Measurements from ENCODE around the gene TRIM15.

TRIM15 gene

GRCh38 chr6:30162265-30163089, 869 bp upstream of the TRIM15 start (continued):
- TF ChIP-seq, protein P1, sequence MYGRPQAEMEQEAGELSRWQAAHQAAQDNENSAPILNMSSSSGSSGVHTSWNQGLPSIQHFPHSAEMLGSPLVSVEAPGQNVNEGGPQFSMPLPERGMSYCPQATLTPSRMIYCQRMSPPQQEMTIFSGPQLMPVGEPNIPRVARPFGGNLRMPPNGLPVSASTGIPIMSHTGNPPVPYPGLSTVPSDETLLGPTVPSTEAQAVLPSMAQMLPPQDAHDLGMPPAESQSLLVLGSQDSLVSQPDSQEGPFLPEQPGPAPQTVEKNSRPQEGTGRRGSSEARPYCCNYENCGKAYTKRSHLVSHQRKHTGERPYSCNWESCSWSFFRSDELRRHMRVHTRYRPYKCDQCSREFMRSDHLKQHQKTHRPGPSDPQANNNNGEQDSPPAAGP (tag by site-specific recombination; IDR thresholded peaks at IDR 0.05): no peak
- TF ChIP-seq MYNN (tag by site-specific recombination; IDR thresholded peaks at IDR 0.05; ENCODE audit: borderline replicate concordance) (0 out of 2 replicates have a peak, but pooled peaks have one; percentile 58), ZNF501 (tag by site-specific recombination; IDR thresholded peaks at IDR 0.05) (peak; percentile 85), ZNF184 (tag by site-specific recombination; IDR thresholded peaks at IDR 0.05) (no peak), ZNF341 (tag by site-specific recombination; IDR thresholded peaks at IDR 0.05; ENCODE audit: low read depth) (peak; percentile 63; the same call in 1 of the 2 replicates), ZNF677 (tag by site-specific recombination; IDR thresholded peaks at IDR 0.05) (no peak), ZBTB26 (tag by site-specific recombination; optimal IDR thresholded peaks at IDR 0.05) (no peak), ZNF2 (tag by site-specific recombination; IDR thresholded peaks at IDR 0.05) (no peak), PBX3 (CRISPR knock-in tag; IDR thresholded peaks at IDR 0.05) (no peak), ZNF830 (tag by site-specific recombination; IDR thresholded peaks at IDR 0.05; ENCODE audit: low read depth) (no peak), ZNF302 (tag by site-specific recombination; IDR thresholded peaks at IDR 0.05; ENCODE audit: low read depth) (no peak), SP2 (tag by site-specific recombination; IDR thresholded peaks at IDR 0.05) (no peak), ZNF776 (tag by site-specific recombination; IDR thresholded peaks at IDR 0.05; ENCODE audit: borderline replicate concordance) (no peak), ZNF416 (tag by site-specific recombination; IDR thresholded peaks at IDR 0.05) (no peak; the same call in 1 of the 2 replicates), ZNF404 (tag by site-specific recombination; IDR thresholded peaks at IDR 0.05) (peak; percentile 98), GLIS2 (tag by site-specific recombination; IDR thresholded peaks at IDR 0.05) (no peak), ZNF707 (tag by site-specific recombination; IDR thresholded peaks at IDR 0.05) (no peak), ZNF133 (tag by site-specific recombination; IDR thresholded peaks at IDR 0.05) (no peak), ZNF548 (tag by site-specific recombination; IDR thresholded peaks at IDR 0.05) (peak; percentile 10; the same call in 1 of the 2 replicates), ZIC2 (tag by site-specific recombination; IDR thresholded peaks at IDR 0.05) (no peak), ZNF112 (tag by site-specific recombination; IDR thresholded peaks at IDR 0.05) (no peak), IKZF3 (tag by site-specific recombination; IDR thresholded peaks at IDR 0.05) (no peak), ZBTB17 (tag by site-specific recombination; IDR thresholded peaks at IDR 0.05) (no peak), ZNF585B (tag by site-specific recombination; IDR thresholded peaks at IDR 0.05) (peak; percentile 31; the same call in 1 of the 2 replicates), ZNF48 (tag by site-specific recombination; IDR thresholded peaks at IDR 0.05) (no peak), ZNF280D (tag by site-specific recombination; IDR thresholded peaks at IDR 0.05) (no peak), KLF9 (tag by site-specific recombination; IDR thresholded peaks at IDR 0.05; ENCODE audit: low read depth) (no peak), ZNF660 (tag by site-specific recombination; IDR thresholded peaks at IDR 0.05) (no peak), ZNF561 (tag by site-specific recombination; IDR thresholded peaks at IDR 0.05; ENCODE audit: borderline replicate concordance) (no peak), ZNF580 (tag by site-specific recombination; IDR thresholded peaks at IDR 0.05) (peak; percentile 92)
- TF ChIP-seq, protein P2, sequence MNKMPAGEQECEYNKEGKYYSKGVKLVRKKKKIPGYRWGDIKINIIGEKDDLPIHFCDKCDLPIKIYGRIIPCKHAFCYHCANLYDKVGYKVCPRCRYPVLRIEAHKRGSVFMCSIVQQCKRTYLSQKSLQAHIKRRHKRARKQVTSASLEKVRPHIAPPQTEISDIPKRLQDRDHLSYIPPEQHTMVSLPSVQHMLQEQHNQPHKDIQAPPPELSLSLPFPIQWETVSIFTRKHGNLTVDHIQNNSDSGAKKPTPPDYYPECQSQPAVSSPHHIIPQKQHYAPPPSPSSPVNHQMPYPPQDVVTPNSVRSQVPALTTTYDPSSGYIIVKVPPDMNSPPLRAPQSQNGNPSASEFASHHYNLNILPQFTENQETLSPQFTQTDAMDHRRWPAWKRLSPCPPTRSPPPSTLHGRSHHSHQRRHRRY (tag by site-specific recombination; IDR thresholded peaks at IDR 0.05): peak; percentile 70; the same call in 1 of the 2 replicates
- TF ChIP-seq, protein P3, sequence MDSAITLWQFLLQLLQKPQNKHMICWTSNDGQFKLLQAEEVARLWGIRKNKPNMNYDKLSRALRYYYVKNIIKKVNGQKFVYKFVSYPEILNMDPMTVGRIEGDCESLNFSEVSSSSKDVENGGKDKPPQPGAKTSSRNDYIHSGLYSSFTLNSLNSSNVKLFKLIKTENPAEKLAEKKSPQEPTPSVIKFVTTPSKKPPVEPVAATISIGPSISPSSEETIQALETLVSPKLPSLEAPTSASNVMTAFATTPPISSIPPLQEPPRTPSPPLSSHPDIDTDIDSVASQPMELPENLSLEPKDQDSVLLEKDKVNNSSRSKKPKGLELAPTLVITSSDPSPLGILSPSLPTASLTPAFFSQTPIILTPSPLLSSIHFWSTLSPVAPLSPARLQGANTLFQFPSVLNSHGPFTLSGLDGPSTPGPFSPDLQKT (IDR thresholded peaks at IDR 0.05; ENCODE audit: borderline replicate concordance, low read depth, low read length): no peak

Data from HEK293 (cell line).